ENCODE data around the gene RAD51. TPM values are rescaled to one million over a fixed set of nuclear protein-coding genes. Genes with fewer than 3 reads are reported as not detected.

The RAD51 gene
- total RNA-seq, 4 donors from 2014 or later, result 1.9 to 8.5 (median 4.5) TPM

DNA sequence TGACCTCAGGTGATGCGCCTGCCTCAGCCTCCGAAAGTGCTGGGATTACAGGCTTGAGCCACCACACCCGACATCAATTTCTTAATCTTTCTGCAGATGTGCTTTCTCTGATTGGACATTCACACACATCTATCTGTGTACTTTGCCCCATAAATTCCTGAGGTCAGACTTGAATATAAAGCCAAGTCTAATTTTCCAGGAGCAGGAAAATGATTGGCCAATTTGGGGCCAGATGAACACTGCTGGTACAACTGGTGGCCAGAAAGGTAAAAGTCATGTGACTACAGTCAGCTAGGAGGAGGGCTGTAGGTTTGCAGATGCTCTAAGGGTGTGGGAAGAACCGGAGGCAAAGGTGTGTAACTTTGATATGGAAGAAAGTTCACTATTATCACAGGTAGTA lies 3.2 kb upstream of the RAD51 start:
- Histone ChIP-seq H3K4me1 (peaks cover 13 to 24% (median 18%) of the 10 kb centered on the region in 3 donors), H3K27me3 (no peaks in the 10 kb centered on the region), H3K36me3 (peaks cover 0 to 31% (median 4%) of the 10 kb centered on the region in 3 donors), H3K9me3 (no peaks in the 10 kb centered on the region), H3K4me3 (no peak overlapping the region), H3K27ac (no peak overlapping the region)
- TF ChIP-seq CTCF (IDR thresholded peaks at IDR 0.05) (no peak), POLR2A (IDR thresholded peaks at IDR 0.05) (no peak)
- intact Hi-C loops (cut with DNase I), result no loop called here
- WGBS, 2 donors, result 91 to 96% methylated on average over 4 of the region's 4 CpGs
- no peak for DNase-seq

- H3K4me1 ChIP-seq, result peaks cover 13 to 24% (median 18%) of the 10 kb centered on the region in 3 donors
- peak overlapping the region; percentile 65 to 86 (median 80) for H3K4me3 ChIP-seq
- H3K9me3 ChIP-seq, result no peaks in the 10 kb centered on the region
- TF ChIP-seq POLR2A (IDR thresholded peaks at IDR 0.05) (no peak), CTCF (IDR thresholded peaks at IDR 0.05) (no peak)
- 26 to 29% methylated on average over 26 to 30 of the region's 31 CpGs for WGBS, 2 donors
- H3K27ac ChIP-seq, result peak overlapping the region; percentile 97 to 100 (median 99)
- H3K27me3 ChIP-seq, result no peaks in the 10 kb centered on the region
- no peak for DNase-seq
- intact Hi-C loops (cut with DNase I), result no loop called here
- peaks cover 0 to 31% (median 4%) of the 10 kb centered on the region in 3 donors for H3K36me3 ChIP-seq
Observed at GRCh38 chr15:40693904-40694687, 878 bp upstream of the RAD51 start.

GRCh38 chr15:40695469-40695890 lies 506 bp downstream of the RAD51 start:
- H3K27me3 ChIP-seq, result no peaks in the 10 kb centered on the region
- no peak for TF ChIP-seq CTCF (IDR thresholded peaks at IDR 0.05)
- no peak for TF ChIP-seq POLR2A (IDR thresholded peaks at IDR 0.05)
- H3K4me3 ChIP-seq, result peak overlapping the region; percentile 65 to 86 (median 80)
- DNase-seq, result no peak
- H3K36me3 ChIP-seq, result peaks cover 0 to 22% (median 0%) of the 10 kb centered on the region in 3 donors
- H3K4me1 ChIP-seq, result peaks cover 13 to 24% (median 18%) of the 10 kb centered on the region in 3 donors
- peak overlapping the region; percentile 97 to 100 (median 99) for H3K27ac ChIP-seq
- no peaks in the 10 kb centered on the region for H3K9me3 ChIP-seq
- intact Hi-C loops (cut with DNase I), result no loop called here
- WGBS, 2 donors, result 0 to 1% methylated on average over 13 to 15 of the region's 24 CpGs

GRCh38 chr15:40696228-40696627 lies 1.3 kb downstream of the RAD51 start:
- Histone ChIP-seq H3K4me1 (peaks cover 13 to 24% (median 18%) of the 10 kb centered on the region in 3 donors), H3K27me3 (no peaks in the 10 kb centered on the region), H3K36me3 (peaks cover 0 to 17% (median 0%) of the 10 kb centered on the region in 3 donors), H3K27ac (peak overlapping the region in 1 of 4 donors; percentile 100), H3K9me3 (no peaks in the 10 kb centered on the region), H3K4me3 (peak overlapping the region in 2 of 4 donors; percentile 74 to 86)
- intact Hi-C loops (cut with DNase I), result no loop called here
- TF ChIP-seq CTCF (IDR thresholded peaks at IDR 0.05) (no peak), POLR2A (IDR thresholded peaks at IDR 0.05) (no peak)
- 82 to 90% methylated on average over 11 of the region's 11 CpGs for WGBS, 2 donors
- DNase-seq, result no peak

GRCh38 chr15:40697916-40698315 lies 2.9 kb downstream of the RAD51 start:
- TF ChIP-seq POLR2A (IDR thresholded peaks at IDR 0.05) (no peak), CTCF (IDR thresholded peaks at IDR 0.05) (no peak)
- H3K27ac ChIP-seq, result no peak overlapping the region
- WGBS, 2 donors, result 94 to 97% methylated on average over 6 of the region's 7 CpGs

More at GRCh38 chr15:40697916-40698315, 2.9 kb downstream of the RAD51 start:
- peaks cover 0 to under 1% (median 0%) of the 10 kb centered on the region in 3 donors for H3K36me3 ChIP-seq
- no peak overlapping the region for H3K4me3 ChIP-seq
- H3K27me3 ChIP-seq, result no peaks in the 10 kb centered on the region
- DNase-seq, result no peak
- intact Hi-C loops (cut with DNase I), result no loop called here
- peaks cover 13 to 24% (median 18%) of the 10 kb centered on the region in 3 donors for H3K4me1 ChIP-seq
- H3K9me3 ChIP-seq, result no peaks in the 10 kb centered on the region

All from esophagus squamous epithelium (tissue), 5 donors.